Measurements from ENCODE around the gene LHFPL2. TPM values are rescaled to one million over a fixed set of nuclear protein-coding genes. Genes with fewer than 3 reads are reported as not detected.

LHFPL2 gene
- total RNA-seq, 4 donors from 2014 or later, result 34.4 to 79.6 (median 51.5) TPM

GRCh38 chr5:78618303-78618702 is 30.3 kb downstream of the LHFPL2 start:
- H3K27me3 ChIP-seq, result no peaks in the 10 kb centered on the region
- H3K4me1 ChIP-seq, result peaks cover 0 to 9% (median 1%) of the 10 kb centered on the region in 4 donors
- H3K4me3 ChIP-seq, result no peak overlapping the region
- H3K36me3 ChIP-seq, result peaks cover 0 to 5% (median 0%) of the 10 kb centered on the region in 4 donors
- TF ChIP-seq POLR2AphosphoS5 (IDR thresholded peaks at IDR 0.05), result no peak
- no peak for TF ChIP-seq CTCF (IDR thresholded peaks at IDR 0.05)
- no peak for TF ChIP-seq POLR2A (IDR thresholded peaks at IDR 0.05)
- no peak for TF ChIP-seq EP300 (IDR thresholded peaks at IDR 0.05; ENCODE audit: low read depth)
- H3K27ac ChIP-seq, result no peak overlapping the region
- DNase-seq, result no peak
- 80 to 92% methylated on average over 2 to 10 of the region's 10 CpGs for WGBS, 2 donors (ENCODE audit: low coverage in 1 of 2)
- intact Hi-C loops (cut with DNase I; ENCODE audit: low total_unique reads) (no loop called here), in situ Hi-C loops (cut with MboI; ENCODE audit: low pct_ligation_motif_present in 1 of 4, low pct_unique_long_range_greater_than_20kb in 1 of 4, low sequenced_read_pairs in 3 of 4) (no loop called here)
- no peaks in the 10 kb centered on the region for H3K9me3 ChIP-seq

GRCh38 chr5:78615697-78616096 is 32.9 kb downstream of the LHFPL2 start:
- in situ Hi-C loops (cut with MboI; ENCODE audit: low pct_ligation_motif_present in 1 of 4, low pct_unique_long_range_greater_than_20kb in 1 of 4, low sequenced_read_pairs in 3 of 4) (no loop called here), intact Hi-C loops (cut with DNase I; ENCODE audit: low total_unique reads) (no loop called here)
- H3K4me1 ChIP-seq, result peaks cover 3 to 29% (median 16%) of the 10 kb centered on the region in 4 donors
- no peak for DNase-seq
- 74 to 78% methylated on average over 1 of the region's 1 CpG for WGBS, 2 donors (ENCODE audit: low coverage in 1 of 2)
- H3K27ac ChIP-seq, result no peak overlapping the region
- no peak for TF ChIP-seq POLR2AphosphoS5 (IDR thresholded peaks at IDR 0.05)
- no peak for TF ChIP-seq EP300 (IDR thresholded peaks at IDR 0.05; ENCODE audit: low read depth)
- no peak for TF ChIP-seq POLR2A (IDR thresholded peaks at IDR 0.05)
- TF ChIP-seq CTCF (IDR thresholded peaks at IDR 0.05), result no peak
- no peak overlapping the region for H3K4me3 ChIP-seq
- H3K36me3 ChIP-seq, result peaks cover 0 to 5% (median 0%) of the 10 kb centered on the region in 4 donors
- no peaks in the 10 kb centered on the region for H3K27me3 ChIP-seq
- H3K9me3 ChIP-seq, result no peaks in the 10 kb centered on the region

- intact Hi-C loops (cut with DNase I; ENCODE audit: low total_unique reads) (no loop called here), in situ Hi-C loops (cut with MboI; ENCODE audit: low pct_ligation_motif_present in 1 of 4, low pct_unique_long_range_greater_than_20kb in 1 of 4, low sequenced_read_pairs in 3 of 4) (no loop called here)
- no peaks in the 10 kb centered on the region for H3K36me3 ChIP-seq
- H3K4me3 ChIP-seq, result no peak overlapping the region
- no peak for DNase-seq
- peaks cover 11 to 38% (median 21%) of the 10 kb centered on the region in 4 donors for H3K4me1 ChIP-seq
- no peaks in the 10 kb centered on the region for H3K9me3 ChIP-seq
- no peaks in the 10 kb centered on the region for H3K27me3 ChIP-seq
- no peak overlapping the region for H3K27ac ChIP-seq
- TF ChIP-seq EP300 (IDR thresholded peaks at IDR 0.05; ENCODE audit: low read depth) (no peak), CTCF (IDR thresholded peaks at IDR 0.05) (no peak), POLR2AphosphoS5 (IDR thresholded peaks at IDR 0.05) (no peak), POLR2A (IDR thresholded peaks at IDR 0.05) (no peak)
These were observed 33.8 kb downstream of the LHFPL2 start for GRCh38 chr5:78614816-78615215.

GRCh38 chr5:78613756-78614155 is 34.8 kb downstream of the LHFPL2 start:
- TF ChIP-seq EP300 (IDR thresholded peaks at IDR 0.05; ENCODE audit: low read depth), result no peak
- TF ChIP-seq CTCF (IDR thresholded peaks at IDR 0.05), result no peak
- no peak for TF ChIP-seq POLR2A (IDR thresholded peaks at IDR 0.05)
- TF ChIP-seq POLR2AphosphoS5 (IDR thresholded peaks at IDR 0.05), result no peak

More at GRCh38 chr5:78613756-78614155, 34.8 kb downstream of the LHFPL2 start:
- no peaks in the 10 kb centered on the region for H3K27me3 ChIP-seq
- in situ Hi-C loops (cut with MboI; ENCODE audit: low pct_ligation_motif_present in 1 of 4, low pct_unique_long_range_greater_than_20kb in 1 of 4, low sequenced_read_pairs in 3 of 4) (no loop called here), intact Hi-C loops (cut with DNase I; ENCODE audit: low total_unique reads) (no loop called here)
- WGBS, 2 donors (ENCODE audit: low coverage in 1 of 2), result 49 to 58% methylated on average over 4 of the region's 4 CpGs
- no peaks in the 10 kb centered on the region for H3K36me3 ChIP-seq
- no peak overlapping the region for H3K4me3 ChIP-seq
- H3K27ac ChIP-seq, result no peak overlapping the region
- peaks cover 12 to 40% (median 23%) of the 10 kb centered on the region in 4 donors for H3K4me1 ChIP-seq
- DNase-seq, result no peak
- H3K9me3 ChIP-seq, result no peaks in the 10 kb centered on the region

Data from transverse colon (tissue), 4 donors.